Prostate gland (tissue), 2 donors: ENCODE data around the gene HDAC10. TPM values are rescaled to one million over a fixed set of nuclear protein-coding genes. Genes with fewer than 3 reads are reported as not detected.
"Not testable (repeated sequence)": the region's sequence is repeated elsewhere in the genome, so short reads cannot be mapped to it uniquely, and the experiment has no call there.

Experiments
- DNase-seq: peaks from one replicate; pipeline ENCODE4 v3.0.0-alpha.2; 2019; ENCODE audit warnings: low spot score
- H3K27ac ChIP-seq, 2 donors: fragments of 200-600 bp; sonication (generic); 2 replicates each; pipeline ENCODE4 v1.5.1; 2017 to 2019
- H3K27me3 ChIP-seq: fragments of 200-600 bp; sonication (generic); replicated peaks from 2 replicates; pipeline ENCODE4 v1.5.1; 2019; ENCODE audit not compliant: insufficient read depth
- H3K36me3 ChIP-seq, 2 donors: fragments of 200-600 bp; sonication (generic); 1 replicate in 1 of 2; 2 replicates in 1 of 2; pipeline versions ENCODE4 v1.5.1 to v1.8.1; 2017 to 2019
- H3K4me1 ChIP-seq: fragments of 200-600 bp; sonication (generic); replicated peaks from 2 replicates; pipeline ENCODE4 v1.5.1; 2019
- H3K4me3 ChIP-seq, 2 donors: fragments of 200-600 bp; sonication (generic); 2 replicates each; pipeline ENCODE4 v1.5.1; 2017 to 2019
- H3K9me3 ChIP-seq: fragments of 200-600 bp; sonication (generic); 2 replicates; pipeline ENCODE4 v1.5.1; 2017
- POLR2A ChIP-seq: fragments of 450-650 bp; IDR thresholded peaks from one replicate; pipeline ENCODE4 v1.6.1; 2016; ENCODE audit warnings: antibody characterized with exemption, mild to moderate bottlenecking
- POLR2AphosphoS5 ChIP-seq: sonication (generic); formaldehyde crosslinking; IDR thresholded peaks from one replicate; pipeline ENCODE4 v1.6.1; 2017; ENCODE audit warnings: antibody characterized with exemption
- WGBS: methylation state at CpG from one replicate; pipeline ENCODE4 v1.1.5; 2018; 5-methylcytosine and 5-hydroxymethylcytosine counted together
- intact Hi-C: fragments of 100-400 bp; cut with DNase I; formaldehyde crosslinking; loops from one replicate; pipeline ENCODE4 v1.14.2; 2022
- total RNA-seq, 2 donors: library from RNA; depleted of rRNA; stranded (reverse); fragments of >200 nt; gene quantifications; one replicate each; pipeline ENCODE4 v1.1.0, GENCODE V29; 2016
- TF ChIP-seq, protein P1 (sequence below), 4 experiments: fragments of 200-600 bp in 2 of 4; fragments of 450-650 bp in 2 of 4; sonication (generic) in 2 of 4; IDR thresholded peaks; 1 replicate in 3 of 4; 2 replicates in 1 of 4; pipeline ENCODE4 v1.5.1; 2016 to 2019; ENCODE audit warnings: antibody characterized with exemption in 4 of 4, mild to moderate bottlenecking in 2 of 4, moderate library complexity in 2 of 4

Gene HDAC10
- total RNA-seq, 2 donors from 2014 or later, result 36.9 to 41.3 TPM

DNA sequence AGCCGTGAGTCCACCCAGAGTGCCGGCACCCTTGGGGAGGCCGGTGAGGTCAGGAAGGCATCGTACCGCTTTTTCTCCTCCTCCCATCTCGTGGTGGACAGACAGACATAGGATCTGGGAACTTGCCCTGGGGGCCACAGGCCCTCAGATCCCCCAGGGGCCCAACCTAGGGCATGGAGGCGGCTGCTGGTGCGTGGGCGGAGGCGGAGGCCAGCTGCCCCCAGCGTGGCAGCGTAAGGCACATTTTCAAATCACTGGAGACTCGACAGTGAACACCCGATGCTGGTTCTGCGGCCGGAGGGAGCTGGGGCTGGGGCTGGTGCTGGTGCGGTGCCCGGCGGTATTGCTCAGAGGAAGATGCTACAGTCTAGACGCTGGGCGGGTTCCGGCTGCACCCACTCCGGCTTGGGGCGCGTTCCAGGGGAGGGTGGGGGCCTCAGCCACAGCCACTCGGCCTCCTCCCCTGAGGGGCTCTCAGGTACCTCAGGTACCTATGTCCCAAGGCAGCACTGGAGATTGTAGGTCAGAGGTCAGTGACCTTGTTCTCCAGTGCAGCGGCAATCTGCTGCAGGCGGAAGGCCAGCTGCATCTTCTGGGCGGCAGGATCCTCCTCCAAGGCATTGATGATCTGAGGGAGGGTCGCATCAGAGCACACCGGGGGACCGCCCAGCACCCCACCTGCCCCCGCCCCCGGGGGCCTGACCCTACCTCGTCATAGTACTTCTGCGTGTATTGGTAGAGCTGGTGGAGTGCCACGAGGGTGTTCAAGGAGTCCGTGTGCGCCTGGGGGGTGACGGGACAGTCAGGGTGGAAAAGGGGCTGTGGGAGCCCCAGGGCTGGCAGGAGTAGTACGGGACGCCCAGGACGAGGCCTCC, 24.4 kb upstream of the HDAC10 start:
- Histone ChIP-seq H3K9me3 (no peaks in the 10 kb centered on the region), H3K4me3 (no peak overlapping the region), H3K36me3 (peaks cover 15 to 24% of the 10 kb centered on the region in 2 donors), H3K4me1 (peaks cover 12% of the 10 kb centered on the region), H3K27me3 (no peaks in the 10 kb centered on the region), H3K27ac (no peak overlapping the region)
- WGBS, result 80% methylated on average over 43 of the region's 43 CpGs
- no peak for TF ChIP-seq POLR2A
- TF ChIP-seq, protein P1, sequence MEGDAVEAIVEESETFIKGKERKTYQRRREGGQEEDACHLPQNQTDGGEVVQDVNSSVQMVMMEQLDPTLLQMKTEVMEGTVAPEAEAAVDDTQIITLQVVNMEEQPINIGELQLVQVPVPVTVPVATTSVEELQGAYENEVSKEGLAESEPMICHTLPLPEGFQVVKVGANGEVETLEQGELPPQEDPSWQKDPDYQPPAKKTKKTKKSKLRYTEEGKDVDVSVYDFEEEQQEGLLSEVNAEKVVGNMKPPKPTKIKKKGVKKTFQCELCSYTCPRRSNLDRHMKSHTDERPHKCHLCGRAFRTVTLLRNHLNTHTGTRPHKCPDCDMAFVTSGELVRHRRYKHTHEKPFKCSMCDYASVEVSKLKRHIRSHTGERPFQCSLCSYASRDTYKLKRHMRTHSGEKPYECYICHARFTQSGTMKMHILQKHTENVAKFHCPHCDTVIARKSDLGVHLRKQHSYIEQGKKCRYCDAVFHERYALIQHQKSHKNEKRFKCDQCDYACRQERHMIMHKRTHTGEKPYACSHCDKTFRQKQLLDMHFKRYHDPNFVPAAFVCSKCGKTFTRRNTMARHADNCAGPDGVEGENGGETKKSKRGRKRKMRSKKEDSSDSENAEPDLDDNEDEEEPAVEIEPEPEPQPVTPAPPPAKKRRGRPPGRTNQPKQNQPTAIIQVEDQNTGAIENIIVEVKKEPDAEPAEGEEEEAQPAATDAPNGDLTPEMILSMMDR (IDR thresholded peaks at IDR 0.05), result no peak
- no peak for DNase-seq
- intact Hi-C loops, result loop anchor here (2.0 kb wide), 1 partner anchor 65 kb away; no protein-coding TSS in a partner anchor

DNA sequence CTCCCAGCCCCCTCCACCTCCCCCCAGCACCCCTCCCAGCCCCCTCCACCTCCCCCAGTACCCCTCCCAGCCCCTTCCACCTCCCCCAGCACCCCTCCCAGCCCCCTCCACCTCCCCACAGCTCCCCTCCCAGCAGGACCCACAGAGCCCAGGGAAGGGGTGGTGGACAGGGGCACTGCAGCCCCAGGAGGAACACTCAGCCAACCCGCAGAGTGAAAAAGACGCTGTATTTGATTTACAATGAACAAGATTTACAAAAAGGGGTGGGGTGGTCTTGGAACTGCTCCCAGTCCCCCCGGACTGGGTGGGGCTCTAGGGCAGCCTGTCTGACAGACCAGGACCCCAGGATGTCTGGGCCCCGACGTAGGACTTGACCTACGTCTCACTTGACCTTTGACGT, 23.7 kb upstream of the HDAC10 start:
- H3K9me3 ChIP-seq, result no peaks in the 10 kb centered on the region
- H3K4me3 ChIP-seq, result no peak overlapping the region
- no peak for DNase-seq
- H3K27me3 ChIP-seq, result no peaks in the 10 kb centered on the region
- TF ChIP-seq POLR2A (no peak), POLR2AphosphoS5 (no peak)
- TF ChIP-seq, protein P1 (IDR thresholded peaks at IDR 0.05), result no peak
- peaks cover 12% of the 10 kb centered on the region for H3K4me1 ChIP-seq
- WGBS, result 47% methylated on average over 7 of the region's 7 CpGs
- peaks cover 9 to 17% of the 10 kb centered on the region in 2 donors for H3K36me3 ChIP-seq
- H3K27ac ChIP-seq, result no peak overlapping the region
- intact Hi-C loops, result loop anchor here (1.0 to 2.0 kb wide), 2 partner anchors 53 to 66 kb away; partner anchors contain the start of gene DENND6B

DNA sequence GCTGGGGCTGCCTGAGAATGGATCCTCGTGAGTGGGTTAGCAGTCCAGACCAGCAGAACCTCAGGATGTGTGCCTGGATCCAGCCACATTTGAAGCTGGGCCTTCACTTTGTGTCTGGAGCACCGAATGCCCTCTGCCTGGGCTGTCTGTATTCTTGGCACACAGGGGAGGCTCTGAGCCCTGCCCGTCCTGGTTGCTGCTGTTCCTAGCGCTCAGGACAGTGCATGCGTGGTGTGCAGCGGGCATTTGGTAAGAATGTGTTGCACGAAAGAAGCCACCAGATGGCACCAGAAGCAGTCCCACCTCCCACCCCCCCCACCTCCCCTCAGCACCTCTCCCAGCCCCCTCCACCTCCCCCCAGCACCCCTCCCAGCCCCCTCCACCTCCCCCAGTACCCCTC, 23.2 kb upstream of the HDAC10 start:
- DNase-seq, result peak; percentile 57

DNA sequence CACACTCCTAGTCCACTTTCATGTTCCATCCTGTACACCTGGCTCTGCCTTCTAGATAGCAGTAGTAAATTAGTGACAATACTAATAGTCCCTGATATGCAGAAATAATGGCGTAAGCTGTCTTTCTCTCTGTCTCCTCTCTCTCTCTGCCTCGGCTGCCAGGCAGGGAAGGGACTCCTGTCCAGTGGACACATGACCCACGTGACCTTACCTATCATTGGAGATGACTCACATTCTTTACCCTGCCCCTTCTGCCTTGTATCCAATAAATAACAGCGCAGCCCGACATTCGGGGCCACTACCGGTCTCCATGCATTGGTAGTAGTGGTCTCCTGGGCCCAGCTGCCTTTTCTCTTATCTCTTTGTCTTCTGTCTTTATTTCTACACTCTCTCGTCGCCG, 22.7 kb upstream of the HDAC10 start:
- H3K27me3 ChIP-seq, H3K4me3 ChIP-seq, DNase-seq, H3K27ac ChIP-seq, H3K9me3 ChIP-seq: not testable (repeated sequence)
- WGBS, result 81% methylated on average over 10 of the region's 10 CpGs
- Histone ChIP-seq H3K4me1 (peaks cover 12% of the 10 kb centered on the region), H3K36me3 (peaks cover 4 to 11% of the 10 kb centered on the region in 2 donors)
- intact Hi-C loops, result loop anchor here (1.0 to 2.0 kb wide), 2 partner anchors 54 to 67 kb away; partner anchors contain the start of gene DENND6B

More for the DNA sequence above, 23.2 kb upstream of the HDAC10 start:
- H3K27me3 ChIP-seq, result no peaks in the 10 kb centered on the region
- no peak overlapping the region for H3K27ac ChIP-seq
- peaks cover 4 to 13% of the 10 kb centered on the region in 2 donors for H3K36me3 ChIP-seq
- intact Hi-C loops, result loop anchor here (1.0 to 2.0 kb wide), 2 partner anchors 53 to 66 kb away; partner anchors contain the start of gene DENND6B
- H3K4me1 ChIP-seq, result peaks cover 12% of the 10 kb centered on the region
- H3K4me3 ChIP-seq, result no peak overlapping the region
- no peaks in the 10 kb centered on the region for H3K9me3 ChIP-seq
- 17% methylated on average over 7 of the region's 7 CpGs for WGBS
- TF ChIP-seq POLR2AphosphoS5 (no peak), POLR2A (no peak)
- TF ChIP-seq, protein P1 (IDR thresholded peaks at IDR 0.05), result peak in 1 of 4 experiments; percentile 16

DNA sequence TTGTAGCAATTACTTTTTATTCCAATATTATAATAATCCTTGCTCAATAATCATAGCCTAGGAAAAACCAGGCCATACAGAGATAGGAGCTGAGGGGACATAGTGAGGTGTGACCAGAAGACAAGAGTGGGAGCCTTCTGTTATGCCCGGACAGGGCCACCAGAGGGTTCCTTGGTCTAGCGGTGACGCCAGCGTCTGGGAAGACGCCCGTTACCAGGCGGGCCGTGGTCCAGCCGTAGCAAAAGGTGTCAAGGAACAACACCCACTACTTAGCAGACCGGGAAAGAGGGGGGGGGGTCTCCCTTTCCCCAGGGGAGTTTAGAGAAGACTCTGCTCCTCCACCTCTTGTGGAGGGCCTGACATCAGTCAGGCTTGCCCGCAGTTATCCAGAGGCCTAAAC, 22.3 kb upstream of the HDAC10 start:
- peaks cover 15% of the 10 kb centered on the region for H3K4me1 ChIP-seq
- H3K4me3 ChIP-seq, H3K9me3 ChIP-seq, H3K27me3 ChIP-seq, DNase-seq, H3K27ac ChIP-seq, H3K36me3 ChIP-seq, intact Hi-C loops: not testable (repeated sequence)
- 30% methylated on average over 11 of the region's 11 CpGs for WGBS
